ENCODE data around the gene OBSL1.

Gene OBSL1

DNA sequence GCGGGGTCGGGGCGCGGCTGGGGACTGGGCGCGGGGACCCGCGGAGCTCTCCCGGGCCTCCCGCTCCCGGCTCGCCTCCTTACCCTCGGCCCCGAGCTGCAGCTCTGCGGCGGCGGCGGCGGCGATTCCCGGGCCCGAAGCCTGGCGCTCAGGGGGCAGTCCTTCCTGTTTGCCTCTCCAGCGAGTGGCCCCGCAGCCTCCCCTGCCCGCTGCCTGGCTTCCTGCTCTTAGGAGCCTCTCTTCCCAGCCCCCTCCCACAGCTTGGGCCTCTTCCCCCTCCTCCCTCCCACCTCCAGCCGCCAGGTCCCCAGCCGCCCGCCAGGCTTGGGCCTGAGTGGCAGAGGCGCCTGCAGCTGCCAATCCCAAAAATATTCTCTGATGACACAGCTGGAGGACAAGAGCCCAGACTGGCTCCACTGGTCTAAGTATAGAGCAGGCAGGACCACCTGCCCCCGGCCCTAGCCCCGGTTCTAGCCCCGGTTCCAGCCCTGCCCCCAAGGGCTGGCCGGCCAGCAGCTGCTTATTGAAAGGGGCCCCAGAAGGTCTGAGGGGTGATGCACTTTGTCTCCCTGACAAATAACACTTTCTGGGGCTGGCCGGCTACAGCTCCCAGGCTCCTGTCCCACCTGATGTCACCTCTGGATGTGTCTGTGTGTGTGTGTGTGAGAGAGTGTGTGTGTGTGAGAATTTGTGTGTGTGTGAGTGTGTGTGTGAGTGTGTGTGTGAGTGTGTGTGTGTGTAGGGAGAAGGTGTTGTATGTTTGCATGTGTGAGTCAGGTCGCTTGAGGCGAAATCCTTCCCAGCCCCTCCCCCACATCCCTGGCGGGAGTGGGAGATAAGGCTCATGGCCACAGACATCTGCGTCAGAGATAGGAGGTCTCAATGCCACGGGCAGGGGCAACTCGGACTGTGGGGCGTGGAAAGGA lies at the start of gene OBSL1:
Gene OBSL1 (minus strand): TSS at position 229 of the 926 bp plus-strand sequence. CDS start 307 bp downstream, outside the sequence.
- peak within 1 kb of the TSS; percentile 43 for H3K27ac ChIP-seq
- DNase-seq (ENCODE audit: low read depth, low spot score), result peak; percentile 41

DNA sequence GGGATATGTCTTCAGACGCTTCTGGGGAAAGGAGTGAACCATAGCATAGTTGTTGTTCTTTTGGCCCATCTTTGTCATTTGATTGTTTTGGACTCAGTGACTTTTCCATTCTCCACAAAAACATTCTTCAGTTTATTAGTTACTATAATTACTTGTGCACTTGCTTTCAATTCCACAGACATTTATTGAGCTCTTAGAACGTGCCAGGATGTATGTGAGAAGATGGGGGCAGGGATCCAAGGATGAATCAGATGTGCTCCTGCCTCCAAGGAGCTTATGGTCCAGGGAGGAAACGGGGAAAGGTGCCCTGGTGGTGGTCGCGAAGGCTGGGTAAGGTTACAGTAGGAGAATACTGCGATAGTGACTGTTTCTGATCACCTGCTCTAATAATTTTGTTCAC lies 49.2 kb upstream of the OBSL1 start:
- no peak overlapping the region for H3K27ac ChIP-seq
- no peak for DNase-seq (ENCODE audit: low read depth, low spot score)

DNA sequence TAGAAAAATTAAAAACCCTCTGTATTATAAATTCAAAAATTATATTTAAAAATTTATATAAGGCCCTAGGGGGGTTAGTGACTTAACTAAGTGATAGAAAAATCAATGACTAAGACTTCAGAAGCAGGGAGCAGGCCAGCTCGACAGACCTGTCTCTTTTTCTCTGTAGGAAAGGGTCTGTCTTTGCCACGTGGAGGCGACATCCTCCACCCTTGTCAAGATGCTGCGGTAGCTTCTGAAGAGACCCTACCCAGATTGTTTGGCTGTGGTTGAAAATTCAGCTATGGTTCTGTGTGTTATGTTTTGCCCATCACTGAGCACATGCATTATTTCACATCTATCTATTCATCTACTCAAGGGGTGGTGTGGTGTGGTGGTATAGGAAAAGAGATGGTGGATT lies 47.9 kb upstream of the OBSL1 start:
- H3K27ac ChIP-seq, result no peak overlapping the region
- DNase-seq (ENCODE audit: low read depth, low spot score), result no peak

DNA sequence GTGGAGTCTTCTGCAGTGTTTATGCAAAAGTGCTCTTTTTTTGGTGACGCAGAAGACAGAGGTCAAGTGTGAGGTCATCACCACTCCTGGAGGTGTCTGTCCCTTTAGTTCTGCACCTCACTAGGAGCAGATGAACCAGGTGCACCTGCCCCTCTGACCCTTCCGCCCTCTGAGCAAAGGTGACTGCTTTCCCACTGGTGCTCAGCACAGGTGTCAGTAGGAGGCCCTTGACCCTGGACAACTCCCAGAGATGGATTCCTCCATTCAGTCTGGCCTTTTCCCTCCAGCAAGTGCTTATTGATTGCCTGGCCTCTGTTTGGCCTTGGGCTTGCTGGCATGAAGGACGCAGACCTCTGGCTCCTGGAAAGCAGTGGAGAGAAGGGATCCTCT lies 47.4 kb upstream of the OBSL1 start:
- no peak overlapping the region for H3K27ac ChIP-seq
- no peak for DNase-seq (ENCODE audit: low read depth, low spot score)

DNA sequence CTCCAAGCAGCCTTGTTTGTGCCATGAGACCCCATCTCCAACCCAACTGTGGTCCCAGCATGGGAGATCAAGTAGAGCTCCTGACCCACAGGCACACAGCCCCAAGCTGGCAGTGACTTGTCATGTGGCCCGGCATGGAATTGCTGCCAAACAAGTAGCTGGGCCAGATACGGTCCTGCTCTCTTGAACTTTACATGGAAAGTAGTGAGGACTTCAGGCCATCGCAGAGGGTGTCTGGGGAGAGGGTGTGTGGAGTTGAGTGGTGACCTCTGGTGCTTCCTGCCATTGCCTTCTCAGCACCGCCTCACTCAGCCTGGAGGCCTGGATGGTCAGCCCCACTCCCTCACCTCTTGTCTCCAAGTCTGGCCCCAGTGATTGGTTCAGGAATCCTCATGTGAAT lies 45.2 kb upstream of the OBSL1 start:
- no peak overlapping the region for H3K27ac ChIP-seq
- DNase-seq (ENCODE audit: low read depth, low spot score), result no peak

DNA sequence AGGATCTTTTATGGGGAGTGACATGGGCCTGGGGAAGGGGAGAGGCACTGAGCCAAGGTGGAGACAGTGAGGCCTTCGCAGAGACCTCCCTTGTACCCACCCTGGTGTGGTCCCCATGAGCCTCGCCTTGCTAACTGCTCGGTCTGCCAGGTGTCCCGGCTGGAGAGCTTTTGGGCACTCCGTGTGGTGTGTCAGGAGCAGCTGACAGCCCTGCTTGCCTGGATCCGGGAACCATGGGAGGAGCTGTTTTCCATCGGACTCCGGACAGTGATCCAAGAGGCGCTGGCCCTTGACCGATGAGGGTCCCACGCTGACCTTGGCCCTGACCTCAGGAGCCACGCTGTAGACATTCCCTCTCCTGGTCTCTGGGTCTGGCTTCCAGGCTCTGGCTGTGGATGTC lies 44.6 kb upstream of the OBSL1 start:
- no peak overlapping the region for H3K27ac ChIP-seq

DNA sequence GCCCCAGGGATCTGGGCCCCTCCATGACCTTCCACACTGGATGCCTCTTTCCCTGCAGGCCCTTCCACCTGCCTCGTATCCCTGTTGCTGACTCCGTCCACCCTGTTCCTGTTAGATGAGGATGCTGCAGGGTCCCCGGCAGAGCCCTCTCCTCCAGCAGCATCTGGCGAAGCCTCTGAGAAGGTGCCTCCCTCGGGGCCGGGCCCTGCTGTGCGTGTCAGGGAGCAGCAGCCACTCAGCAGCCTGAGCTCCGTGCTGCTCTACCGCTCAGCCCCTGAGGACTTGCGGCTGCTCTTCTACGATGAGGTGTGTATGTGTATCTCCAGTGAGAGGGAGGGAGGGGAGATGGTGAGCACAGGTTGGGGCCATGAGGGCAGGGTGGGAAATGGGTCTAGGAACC lies 43.7 kb upstream of the OBSL1 start:
- no peak for DNase-seq (ENCODE audit: low read depth, low spot score)
- no peak overlapping the region for H3K27ac ChIP-seq

More for the DNA sequence above, 44.6 kb upstream of the OBSL1 start:
- no peak for DNase-seq (ENCODE audit: low read depth, low spot score)

DNA sequence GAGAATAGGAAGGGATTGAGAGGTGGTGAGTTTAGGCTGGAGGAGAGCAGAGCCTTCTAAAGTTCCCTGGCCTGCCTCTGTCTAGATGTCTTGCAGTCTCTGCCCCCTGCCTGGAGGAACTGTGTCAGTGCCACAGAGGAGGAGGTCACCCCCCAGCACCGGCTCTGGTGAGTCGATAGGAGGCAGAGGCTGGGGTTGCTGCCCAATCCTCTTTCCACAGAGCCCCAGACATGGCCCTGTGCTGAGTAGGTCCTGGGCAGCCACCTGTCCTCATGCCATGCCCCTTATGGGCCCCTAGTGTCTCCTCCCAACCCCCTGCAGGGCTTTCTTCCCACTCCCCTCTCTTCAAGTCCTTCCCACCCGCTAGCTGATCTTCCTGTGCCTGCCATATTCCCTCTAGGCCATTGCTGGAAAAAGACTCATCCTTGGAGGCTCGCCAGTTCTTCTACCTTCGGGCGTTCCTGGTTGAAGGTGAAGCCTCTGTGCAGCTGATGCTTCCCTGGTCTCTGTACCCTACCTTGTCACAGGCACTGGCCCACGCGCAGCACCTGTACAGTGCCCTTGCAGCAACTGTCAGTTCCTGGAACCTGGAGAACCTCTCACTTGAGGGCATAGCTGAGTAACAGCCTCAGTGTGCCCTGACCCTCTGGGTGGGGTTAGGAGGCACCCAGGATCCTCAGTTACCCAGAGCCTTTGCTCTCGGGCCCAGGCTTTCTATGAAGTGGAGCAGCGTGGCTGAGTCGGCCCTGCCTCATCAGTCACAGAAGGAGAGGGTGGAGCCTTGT lies 42.9 kb upstream of the OBSL1 start:
- no peak overlapping the region for H3K27ac ChIP-seq
- DNase-seq (ENCODE audit: low read depth, low spot score), result no peak

DNA sequence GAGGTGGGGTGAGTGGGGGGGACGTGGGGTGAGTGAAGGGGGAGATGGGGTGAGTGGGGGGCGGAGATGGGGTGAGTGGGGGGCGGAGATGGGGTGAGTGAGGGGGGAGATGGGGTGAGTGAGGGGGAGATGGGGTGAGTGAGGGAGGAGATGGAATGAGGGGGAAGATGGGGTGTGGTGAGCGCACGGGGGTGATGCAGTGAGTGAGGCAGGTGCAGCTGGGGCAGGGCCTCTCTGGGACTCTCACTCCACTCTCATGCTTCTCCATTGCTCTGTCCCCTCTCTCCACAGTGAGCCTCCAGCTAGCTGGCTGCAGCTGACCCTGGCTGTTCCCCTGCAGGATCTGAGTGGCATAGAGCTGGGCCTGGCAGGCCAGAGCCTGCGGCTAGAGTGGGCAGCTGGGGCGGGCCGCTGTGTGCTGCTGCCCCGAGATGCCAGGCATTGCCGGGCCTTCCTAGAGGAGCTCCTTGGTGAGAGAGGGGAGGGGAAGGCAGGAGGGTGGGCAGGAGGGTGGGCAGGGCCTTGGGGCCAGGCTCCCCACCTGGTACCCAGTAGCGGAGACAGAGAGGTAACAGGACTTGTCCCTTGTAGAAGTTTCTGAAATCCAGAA lies 42.2 kb upstream of the OBSL1 start:
- no peak overlapping the region for H3K27ac ChIP-seq
- DNase-seq (ENCODE audit: low read depth, low spot score), result no peak

DNA sequence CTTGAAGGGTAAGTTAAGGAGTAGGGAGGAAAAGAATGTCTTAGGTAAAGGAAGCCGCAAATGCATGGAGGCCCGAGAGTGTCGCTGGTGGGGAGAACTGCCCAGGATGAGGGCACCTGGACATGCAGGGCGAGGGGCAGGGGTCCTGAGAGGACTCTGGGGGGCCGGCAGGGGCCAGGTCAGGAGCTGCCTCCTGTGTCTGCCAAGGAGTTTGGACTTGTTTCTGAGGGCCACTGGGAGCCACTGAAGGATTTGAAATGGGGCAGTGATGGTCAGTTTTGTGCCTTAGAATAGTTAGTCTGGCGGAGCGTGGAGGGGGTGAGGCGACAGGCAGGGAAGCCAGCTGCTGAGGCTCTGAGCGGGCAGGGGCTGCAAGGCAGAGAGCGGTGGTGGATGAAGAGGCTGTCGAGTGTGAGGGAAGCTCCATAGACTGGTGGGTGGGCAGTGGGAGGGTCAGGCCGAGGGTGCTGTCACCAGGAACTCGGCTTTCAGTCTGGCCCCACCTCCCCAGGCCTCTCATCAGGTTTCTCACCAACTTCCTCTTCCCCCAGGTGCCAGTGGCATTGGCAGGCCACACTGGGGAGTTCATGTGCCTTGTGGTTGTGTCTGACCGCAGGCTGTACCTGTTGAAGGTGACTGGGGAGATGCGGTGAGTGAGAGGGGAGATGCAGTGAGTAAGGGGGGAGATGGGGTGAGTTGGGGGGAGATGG lies 41.4 kb upstream of the OBSL1 start:
- no peak overlapping the region for H3K27ac ChIP-seq
- no peak for DNase-seq (ENCODE audit: low read depth, low spot score)

DNA sequence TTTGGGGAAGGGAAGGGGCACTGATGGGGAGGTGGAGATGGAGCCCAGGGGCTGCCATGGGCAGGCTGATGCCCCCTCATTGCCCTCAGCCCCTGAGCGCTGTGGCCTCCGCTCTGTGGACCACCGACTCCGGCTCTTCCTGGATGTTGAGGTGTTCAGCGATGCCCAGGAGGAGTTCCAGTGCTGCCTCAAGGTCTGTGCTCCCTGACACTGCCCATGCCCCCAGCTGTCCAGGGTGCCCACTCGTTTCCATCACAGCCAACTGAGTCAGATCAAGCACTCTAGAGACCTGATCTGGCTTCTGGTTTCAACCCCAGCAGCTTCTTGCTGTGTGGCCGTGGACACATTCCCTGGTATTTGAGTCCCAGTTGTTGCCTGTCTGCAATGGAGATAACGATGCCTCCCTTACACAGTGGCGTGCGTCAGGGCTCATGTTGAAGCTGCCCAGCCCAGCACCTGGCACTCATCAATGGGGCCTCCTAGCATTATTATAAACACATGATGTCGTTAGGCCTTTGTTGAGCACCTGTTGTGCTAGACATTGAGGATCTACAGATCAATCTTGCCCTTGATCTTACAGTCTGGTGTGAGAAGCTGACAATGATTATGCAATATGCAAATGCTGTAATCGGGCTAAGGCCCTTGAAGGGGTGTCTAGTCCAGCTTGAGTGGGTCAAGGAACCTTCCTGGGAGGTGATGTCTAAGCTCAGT lies 40.7 kb upstream of the OBSL1 start:
- no peak overlapping the region for H3K27ac ChIP-seq
- DNase-seq (ENCODE audit: low read depth, low spot score), result no peak

DNA sequence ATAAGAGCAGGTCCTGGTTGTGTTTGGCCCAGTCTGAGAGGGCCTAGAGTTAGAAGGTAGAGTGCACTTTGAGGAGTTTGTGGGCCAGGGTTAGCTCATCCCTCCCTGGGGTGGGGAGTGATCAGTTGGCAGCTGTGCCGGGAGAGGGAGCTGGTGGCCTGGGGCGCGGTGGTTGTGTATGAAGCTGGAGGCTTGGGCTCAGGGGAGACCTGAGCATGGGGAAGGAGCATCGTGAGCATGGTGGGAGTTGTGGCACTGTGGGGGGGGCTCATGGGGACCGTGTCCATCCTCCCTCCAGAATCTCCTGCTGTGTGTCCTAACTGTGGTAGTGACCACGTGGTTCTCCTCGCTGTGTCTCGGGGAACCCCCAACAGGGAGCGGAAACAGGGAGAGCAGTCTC lies 40.0 kb upstream of the OBSL1 start:
- no peak for DNase-seq (ENCODE audit: low read depth, low spot score)
- no peak overlapping the region for H3K27ac ChIP-seq

DNA sequence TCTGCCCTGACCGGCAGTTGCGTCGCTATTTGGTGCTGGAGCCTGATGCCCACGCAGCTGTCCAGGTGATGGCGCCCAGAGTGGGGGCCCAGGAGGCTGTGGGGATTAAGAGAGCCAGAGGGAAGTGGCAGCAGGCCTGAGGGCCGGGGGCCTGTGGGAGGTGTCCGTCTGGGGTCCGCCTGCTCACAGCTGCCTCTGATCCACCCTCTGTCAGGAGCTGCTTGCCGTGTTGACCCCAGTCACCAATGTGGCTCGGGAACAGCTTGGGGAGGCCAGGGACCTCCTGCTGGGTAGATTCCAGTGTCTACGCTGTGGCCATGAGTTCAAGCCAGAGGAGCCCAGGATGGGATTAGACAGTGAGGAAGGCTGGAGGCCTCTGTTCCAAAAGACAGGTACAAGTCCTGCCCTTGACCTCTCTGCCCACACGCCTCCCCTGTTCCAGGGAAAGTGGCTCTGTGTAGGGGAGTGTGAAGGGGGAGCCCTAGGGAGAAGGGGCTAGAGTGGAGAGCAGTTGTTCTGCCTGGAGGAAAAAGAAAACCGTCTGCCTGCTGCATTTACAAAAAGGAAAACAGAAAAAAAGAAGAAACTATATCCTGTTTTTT lies 37.9 kb upstream of the OBSL1 start:
- H3K27ac ChIP-seq, result no peak overlapping the region
- DNase-seq (ENCODE audit: low read depth, low spot score), result no peak

DNA sequence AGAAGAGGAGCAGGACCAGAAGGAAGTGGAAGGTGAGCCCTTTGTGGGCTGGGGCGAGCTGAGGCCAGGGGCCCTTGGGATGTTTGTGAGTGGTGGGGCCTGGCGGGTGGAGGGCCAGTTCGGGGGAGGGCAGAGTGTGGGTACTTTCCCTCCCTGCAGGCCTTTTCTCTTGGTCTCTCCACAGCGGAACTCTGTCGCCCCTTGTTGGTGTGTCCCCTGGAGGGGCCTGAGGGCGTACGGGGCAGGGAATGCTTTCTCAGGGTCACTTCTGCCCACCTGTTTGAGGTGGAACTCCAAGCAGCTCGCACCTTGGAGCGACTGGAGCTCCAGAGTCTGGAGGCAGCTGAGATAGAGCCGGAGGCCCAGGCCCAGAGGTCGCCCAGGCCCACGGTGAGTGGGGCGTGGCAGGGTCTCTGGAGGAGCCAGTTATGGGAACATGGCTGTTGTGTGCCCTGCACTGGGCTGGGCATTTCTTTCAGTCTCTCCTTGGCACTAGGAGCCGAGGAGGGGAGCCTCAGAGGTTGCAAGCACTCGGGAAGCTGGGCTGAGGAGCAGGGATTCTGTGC lies 37.1 kb upstream of the OBSL1 start:
- DNase-seq (ENCODE audit: low read depth, low spot score), result no peak
- H3K27ac ChIP-seq, result no peak overlapping the region

DNA sequence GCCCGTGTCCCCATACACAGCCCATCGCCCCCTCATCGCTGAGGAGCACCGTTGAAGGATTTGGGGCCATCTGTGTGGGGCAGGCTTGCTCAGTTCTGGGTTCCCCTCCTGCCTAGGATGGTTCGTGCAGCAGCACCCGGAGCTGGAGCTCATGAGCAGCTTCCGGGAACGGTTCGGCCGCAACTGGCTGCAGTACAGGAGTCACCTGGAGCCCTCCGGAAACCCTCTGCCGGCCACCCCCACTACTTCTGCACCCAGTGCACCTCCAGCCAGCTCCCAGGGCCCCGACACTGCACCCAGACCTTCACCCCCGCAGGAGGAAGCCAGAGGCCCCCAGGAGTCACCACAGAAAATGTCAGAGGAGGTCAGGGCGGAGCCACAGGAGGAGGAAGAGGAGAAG lies 36.6 kb upstream of the OBSL1 start:
- DNase-seq (ENCODE audit: low read depth, low spot score), result no peak
- no peak overlapping the region for H3K27ac ChIP-seq

DNA sequence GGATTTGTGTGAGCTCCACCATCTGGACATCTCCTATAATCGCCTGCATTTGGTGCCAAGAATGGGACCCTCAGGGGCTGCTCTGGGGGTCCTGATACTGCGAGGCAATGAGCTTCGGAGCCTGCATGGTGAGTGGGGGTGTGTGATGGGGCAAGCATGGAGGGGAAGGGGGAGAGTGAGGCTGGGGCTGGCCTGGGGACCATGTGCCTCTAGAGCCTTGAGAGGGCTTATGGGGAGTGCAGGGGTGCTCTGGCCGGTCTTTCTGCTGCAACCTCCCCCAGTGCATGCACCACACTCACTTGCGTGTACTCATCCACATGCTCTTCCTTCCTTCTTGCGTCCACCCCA lies 34.2 kb upstream of the OBSL1 start:
- DNase-seq (ENCODE audit: low read depth, low spot score), result no peak
- no peak overlapping the region for H3K27ac ChIP-seq

DNA sequence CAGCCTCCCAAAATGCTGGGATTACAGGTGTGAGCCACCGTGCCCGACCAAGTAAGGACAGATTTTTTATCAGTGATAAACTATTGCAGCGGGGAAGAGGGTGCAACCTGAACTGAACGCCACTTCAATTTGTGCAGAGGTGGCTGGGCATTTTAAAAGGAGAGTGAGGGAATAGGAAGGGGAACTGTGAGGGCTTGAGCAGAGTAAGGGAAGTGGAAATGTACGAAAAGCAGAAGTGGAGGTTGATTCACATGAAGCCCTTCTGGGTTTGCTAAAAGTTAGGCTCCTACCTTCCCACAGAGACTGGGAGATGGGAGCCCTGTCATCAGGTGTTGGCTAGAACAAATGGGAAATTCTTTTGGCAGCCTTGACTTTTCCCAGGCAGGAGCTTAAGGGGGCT lies 32.4 kb upstream of the OBSL1 start:
- no peak for DNase-seq (ENCODE audit: low read depth, low spot score)
- no peak overlapping the region for H3K27ac ChIP-seq

DNA sequence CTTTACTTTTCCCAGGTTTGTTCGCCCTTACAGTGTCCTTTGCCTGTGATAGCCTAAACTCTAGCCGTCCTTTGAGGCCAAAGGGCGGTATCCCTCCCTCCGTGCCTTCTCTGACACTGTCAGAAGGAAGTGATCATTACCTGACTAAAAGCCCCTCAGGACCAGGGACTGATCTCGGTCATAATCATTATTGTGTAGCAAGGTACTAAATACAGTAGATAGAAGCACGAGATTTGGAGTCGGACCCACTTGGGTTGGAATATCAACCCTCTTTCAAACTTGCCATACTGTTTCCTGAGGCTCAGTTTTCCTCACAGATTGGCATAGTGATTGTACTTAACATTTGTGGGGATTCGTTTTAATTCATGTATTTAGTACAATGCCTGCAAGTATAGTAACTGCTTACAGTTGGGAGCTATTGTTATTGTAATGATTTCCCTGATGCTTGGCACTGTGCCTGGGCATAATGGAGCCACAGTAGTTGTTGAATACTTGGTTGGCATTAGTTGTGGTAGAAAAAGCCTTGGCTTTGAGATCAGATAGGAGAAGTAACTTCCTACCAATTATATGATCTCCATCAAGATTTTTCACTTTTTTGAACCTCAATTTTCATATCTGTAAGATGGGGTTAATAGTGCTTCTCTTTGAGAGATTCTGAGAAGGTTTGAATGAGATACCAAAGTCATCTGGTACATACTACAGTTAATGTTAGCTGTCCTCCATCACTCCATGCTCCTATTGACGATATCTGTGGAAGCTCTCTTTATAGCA lies 27.2 kb upstream of the OBSL1 start:
- DNase-seq (ENCODE audit: low read depth, low spot score), result no peak
- H3K27ac ChIP-seq, result peak overlapping the region; percentile 87

Data from epithelial cell of prostate (primary cell).